ENCODE results near the gene ATG10. TPM values are rescaled to one million over a fixed set of nuclear protein-coding genes. Genes with fewer than 3 reads are reported as not detected.
"Not testable (repeated sequence)": the region's sequence is repeated elsewhere in the genome, so short reads cannot be mapped to it uniquely, and the experiment has no call there.

The ATG10 gene
- total and polyA plus RNA-seq, 7 donors, result 4.2 to 7.4 (median 6.0) TPM

GRCh38 chr5:82010696-82011095, 38.9 kb downstream of the ATG10 start:
- no peaks in the 10 kb centered on the region for H3K9me3 ChIP-seq
- no peak for DNase-seq
- no peak for TF ChIP-seq CTCF (IDR thresholded peaks at IDR 0.05)
- WGBS, 3 donors, result 78 to 94% (median 87%) methylated on average over 2 of the region's 2 CpGs
- no peak overlapping the region for H3K4me3 ChIP-seq
- no peaks in the 10 kb centered on the region for H3K4me1 ChIP-seq
- H3K27ac ChIP-seq, result no peak overlapping the region
- H3K36me3 ChIP-seq (ENCODE audit: insufficient read depth in 1 of 2, low read depth in 1 of 2), result no peaks in the 10 kb centered on the region
- no peak for ATAC-seq
- H3K27me3 ChIP-seq (ENCODE audit: insufficient read depth in 3 of 3, low read length in 2 of 3), result no peaks in the 10 kb centered on the region
- intact Hi-C loops (cut with DNase I), result no loop called here

GRCh38 chr5:82011761-82012160, 39.9 kb downstream of the ATG10 start:
- Histone ChIP-seq H3K4me3 (no peak overlapping the region), H3K27ac (no peak overlapping the region), H3K36me3 (ENCODE audit: insufficient read depth in 1 of 2, low read depth in 1 of 2) (no peaks in the 10 kb centered on the region), H3K27me3 (ENCODE audit: insufficient read depth in 3 of 3, low read length in 2 of 3) (no peaks in the 10 kb centered on the region), H3K9me3 (no peaks in the 10 kb centered on the region), H3K4me1 (no peaks in the 10 kb centered on the region)
- intact Hi-C loops (cut with DNase I), result no loop called here
- WGBS, 3 donors, result 87 to 100% (median 93%) methylated on average over 1 of the region's 1 CpG
- ATAC-seq (no peak), DNase-seq (no peak)
- no peak for TF ChIP-seq CTCF (IDR thresholded peaks at IDR 0.05)

GRCh38 chr5:82014644-82015043, 42.8 kb downstream of the ATG10 start:
- intact Hi-C loops (cut with DNase I); ATAC-seq: not testable (repeated sequence)

GRCh38 chr5:82018462-82018861, 46.6 kb downstream of the ATG10 start:
- peak in 3 of 4 donors; percentile 37 to 67 (median 42) for ATAC-seq
- DNase-seq, result no peak
- WGBS, 3 donors, result 63 to 89% (median 70%) methylated on average over 1 of the region's 1 CpG
- no peaks in the 10 kb centered on the region for H3K4me1 ChIP-seq
- no peaks in the 10 kb centered on the region for H3K9me3 ChIP-seq
- no peak for TF ChIP-seq CTCF (IDR thresholded peaks at IDR 0.05)
- no peak overlapping the region for H3K27ac ChIP-seq
- H3K27me3 ChIP-seq (ENCODE audit: insufficient read depth in 3 of 3, low read length in 2 of 3), result no peaks in the 10 kb centered on the region
- intact Hi-C loops (cut with DNase I), result no loop called here
- no peaks in the 10 kb centered on the region for H3K36me3 ChIP-seq (ENCODE audit: insufficient read depth in 1 of 2, low read depth in 1 of 2)
- H3K4me3 ChIP-seq, result no peak overlapping the region

More at GRCh38 chr5:82014644-82015043, 42.8 kb downstream of the ATG10 start:
- not testable (repeated sequence) for H3K4me3 ChIP-seq; H3K27me3 ChIP-seq (ENCODE audit: insufficient read depth in 3 of 3, low read length in 2 of 3); H3K36me3 ChIP-seq (ENCODE audit: insufficient read depth in 1 of 2, low read depth in 1 of 2); H3K9me3 ChIP-seq; H3K27ac ChIP-seq; H3K4me1 ChIP-seq; DNase-seq
- WGBS, 3 donors, result 80 to 92% (median 90%) methylated on average over 4 of the region's 4 CpGs

- ATAC-seq (no peak), DNase-seq (no peak)
- Histone ChIP-seq H3K4me3 (no peak overlapping the region), H3K36me3 (ENCODE audit: insufficient read depth in 1 of 2, low read depth in 1 of 2) (no peaks in the 10 kb centered on the region), H3K9me3 (no peaks in the 10 kb centered on the region), H3K27me3 (ENCODE audit: insufficient read depth in 3 of 3, low read length in 2 of 3) (no peaks in the 10 kb centered on the region), H3K4me1 (no peaks in the 10 kb centered on the region), H3K27ac (no peak overlapping the region)
- no peak for TF ChIP-seq CTCF (IDR thresholded peaks at IDR 0.05)
- 73 to 77% (median 76%) methylated on average over 5 of the region's 5 CpGs for WGBS, 3 donors
- intact Hi-C loops (cut with DNase I), result no loop called here
These were observed 47.7 kb downstream of the ATG10 start for GRCh38 chr5:82019342-82020138.

Measured in psoas muscle (tissue), 8 donors.